Activated CD8-positive, alpha-beta T cell treated with anti-CD3 and anti-CD28 coated beads, Interleukin-2, amount 10 ng/mL, durations not matched to agents 7 days and 5 days (primary cell): Measurements from ENCODE around the gene IAH1. TPM values are rescaled to one million over a fixed set of nuclear protein-coding genes. Genes with fewer than 3 reads are reported as not detected.

Experiments
- ATAC-seq: fragments of 150-1000 bp; cut with Tn5 transposase; one replicate; pipeline ENCODE4 v1.10.0; 2021; ENCODE audit warnings: moderate library complexity
- CTCF ChIA-PET: fragments of 350-600 bp; sonication (Branson Sonifier 250); formaldehyde crosslinking; loops from one replicate; lab custom pipeline; 2021; ENCODE audit warnings: antibody characterized with exemption; lab: Charles Lee
- POLR2A ChIA-PET: fragments of 350-600 bp; sonication (Branson Sonifier 250); formaldehyde crosslinking; loops from one replicate; lab custom pipeline; 2021; ENCODE audit warnings: antibody characterized with exemption; lab: Charles Lee
- DNase-seq: peaks from one replicate; pipeline ENCODE4 v3.0.0-alpha.2; 2020
- H3K27ac Mint-ChIP-seq: one replicate; pipeline ENCODE4 v1.8.0; 2021; ENCODE audit warnings: mild to moderate bottlenecking, mixed read lengths
- H3K27me3 Mint-ChIP-seq: one replicate; pipeline ENCODE4 v1.8.0; 2021; ENCODE audit warnings: low read depth, mixed read lengths
- H3K36me3 Mint-ChIP-seq: one replicate; pipeline ENCODE4 v1.8.0; 2021; ENCODE audit warnings: low read depth, mixed read lengths
- H3K4me1 Mint-ChIP-seq: one replicate; pipeline ENCODE4 v1.8.0; 2021; ENCODE audit warnings: low read depth, mixed read lengths
- H3K4me3 Mint-ChIP-seq: one replicate; pipeline ENCODE4 v1.8.0; 2021; ENCODE audit warnings: mild to moderate bottlenecking, mixed read lengths
- H3K9me3 Mint-ChIP-seq: one replicate; pipeline ENCODE4 v1.8.0; 2022; ENCODE audit warnings: mixed read lengths; ENCODE audit not compliant: insufficient read depth
- total RNA-seq, 2 experiments: library from RNA; stranded (reverse); gene quantifications; one replicate each; pipeline ENCODE4 v1.2.3, GENCODE V29; 2021

IAH1 gene
- total RNA-seq, 2 experiments from 2014 or later: 71.7 to 73.3 TPM

GRCh38 chr2:9535177-9535576, 60.8 kb downstream of the IAH1 start:
- ATAC-seq: no peak
- no peaks in the 10 kb centered on the region for H3K9me3 Mint-ChIP-seq
- POLR2A ChIA-PET: interaction anchor here (1.2 kb wide), 1 partner anchor 20 kb away, joined by 3 read pairs; the partner anchor contains the start of gene ADAM17
- no peaks in the 10 kb centered on the region for H3K27me3 Mint-ChIP-seq
- no peak overlapping the region for H3K4me3 Mint-ChIP-seq
- peaks cover 31% of the 10 kb centered on the region for H3K36me3 Mint-ChIP-seq
- CTCF ChIA-PET: interaction anchor here (0.9 to 2.7 kb wide), 2 partner anchors 20 to 504 kb away, joined by 3 to 11 read pairs; partner anchors contain the start of gene ADAM17
- no peak for DNase-seq
- H3K4me1 Mint-ChIP-seq: peaks cover 20% of the 10 kb centered on the region
- no peak overlapping the region for H3K27ac Mint-ChIP-seq

- ChIA-PET CTCF (interaction anchor here (2.1 kb wide), 1 partner anchor 13 kb away, joined by 5 read pairs; no protein-coding TSS in a partner anchor), POLR2A (no interaction called here)
- peaks cover 20% of the 10 kb centered on the region for H3K4me1 Mint-ChIP-seq
- H3K27ac Mint-ChIP-seq: no peak overlapping the region
- H3K27me3 Mint-ChIP-seq: no peaks in the 10 kb centered on the region
- DNase-seq: no peak
- H3K9me3 Mint-ChIP-seq: no peaks in the 10 kb centered on the region
- no peak overlapping the region for H3K4me3 Mint-ChIP-seq
- ATAC-seq: no peak
- peaks cover 31% of the 10 kb centered on the region for H3K36me3 Mint-ChIP-seq
Measured at GRCh38 chr2:9536504-9536903, 62.2 kb downstream of the IAH1 start.

- Mint-ChIP-seq H3K27ac (no peak overlapping the region), H3K36me3 (peaks cover 33% of the 10 kb centered on the region), H3K27me3 (no peaks in the 10 kb centered on the region), H3K4me3 (no peak overlapping the region), H3K4me1 (peaks cover 21% of the 10 kb centered on the region), H3K9me3 (no peaks in the 10 kb centered on the region)
- no peak for ATAC-seq
- ChIA-PET CTCF (interaction anchor here (0.7 to 2.1 kb wide), 3 partner anchors 11 to 446 kb away, joined by 3 to 5 read pairs (median 4); partner anchors contain the start of gene ADAM17), POLR2A (no interaction called here)
- DNase-seq: no peak
Measured at GRCh38 chr2:9538000-9538507, 63.7 kb downstream of the IAH1 start.

Other genes with a start within 250 kb of the IAH1 start
- 100 to 1,000 TPM; 170 to 177 TPM for gene ITGB1BP1, start 51.0 kb upstream of the IAH1 start, total RNA-seq
- gene CPSF3, start 50.9 kb upstream of the IAH1 start, total RNA-seq: 10 to 100 TPM; 54.1 to 55.2 TPM
- 10 to 100 TPM; 20.7 to 25.0 TPM for gene ADAM17, start 81.3 kb downstream of the IAH1 start, total RNA-seq
- 100 to 1,000 TPM; 292 to 315 TPM for gene YWHAQ, start 156.4 kb downstream of the IAH1 start, total RNA-seq